Effector memory CD8-positive, alpha-beta T cell (primary cell): ENCODE data around the gene RRBP1.

ENCODE experiments used
- ATAC-seq: fragments of 150-1000 bp; cut with Tn5 transposase; replicated peaks from 2 replicates; pipeline ENCODE4 v1.10.0; 2021; ENCODE audit warnings: mild to moderate bottlenecking, moderate library complexity
- DNase-seq, 3 experiments: peaks; one replicate each; pipeline ENCODE4 v3.0.0; 2021
- H3K27ac Mint-ChIP-seq, 2 donors: one replicate each; pipeline ENCODE4 v1.8.0; 2022; ENCODE audit warnings: mild to moderate bottlenecking in 2 of 2, mixed read lengths in 2 of 2, moderate library complexity in 2 of 2
- H3K27me3 Mint-ChIP-seq, 2 donors: one replicate each; pipeline ENCODE4 v1.8.0; 2022; ENCODE audit warnings: mixed read lengths in 2 of 2
- H3K36me3 Mint-ChIP-seq: one replicate; pipeline ENCODE4 v1.8.0; 2022; ENCODE audit warnings: mild to moderate bottlenecking, moderate library complexity, mixed read lengths; ENCODE audit not compliant: insufficient read depth
- H3K4me1 Mint-ChIP-seq, 2 donors: one replicate each; pipeline ENCODE4 v1.8.0; 2022; ENCODE audit warnings: low read depth in 2 of 2, mixed read lengths in 2 of 2
- H3K4me3 Mint-ChIP-seq, 2 donors: one replicate each; pipeline ENCODE4 v1.8.0; 2022; ENCODE audit warnings: mild to moderate bottlenecking in 2 of 2, mixed read lengths in 2 of 2, moderate library complexity in 2 of 2
- H3K9me3 Mint-ChIP-seq, 2 donors: one replicate each; pipeline ENCODE4 v1.8.0; 2022; ENCODE audit warnings: mixed read lengths in 2 of 2

Gene RRBP1

GRCh38 chr20:17624551-17625245 lies 57.3 kb downstream of the RRBP1 start:
- ATAC-seq (no peak), DNase-seq (no peak)
- H3K4me3 Mint-ChIP-seq: no peak overlapping the region

GRCh38 chr20:17624070-17624469 lies 58.0 kb downstream of the RRBP1 start:
- Mint-ChIP-seq H3K27ac (no peak overlapping the region), H3K4me3 (no peak overlapping the region), H3K4me1 (no peaks in the 10 kb centered on the region), H3K36me3 (peaks cover 19% of the 10 kb centered on the region), H3K27me3 (no peaks in the 10 kb centered on the region), H3K9me3 (no peaks in the 10 kb centered on the region)
- ATAC-seq: no peak
- DNase-seq: no peak

More at GRCh38 chr20:17624551-17625245, 57.3 kb downstream of the RRBP1 start:
- Mint-ChIP-seq H3K4me1 (no peaks in the 10 kb centered on the region), H3K27me3 (no peaks in the 10 kb centered on the region), H3K9me3 (no peaks in the 10 kb centered on the region), H3K27ac (no peak overlapping the region), H3K36me3 (peaks cover 13% of the 10 kb centered on the region)

- H3K36me3 Mint-ChIP-seq: peaks cover 22% of the 10 kb centered on the region
- H3K4me1 Mint-ChIP-seq: no peaks in the 10 kb centered on the region
- no peak for DNase-seq
- no peak for ATAC-seq
- no peak overlapping the region for H3K4me3 Mint-ChIP-seq
- H3K27me3 Mint-ChIP-seq: no peaks in the 10 kb centered on the region
- H3K9me3 Mint-ChIP-seq: no peaks in the 10 kb centered on the region
- H3K27ac Mint-ChIP-seq: peak overlapping the region in 1 of 2 donors; percentile 5
Observed at GRCh38 chr20:17622851-17623508, 59.1 kb downstream of the RRBP1 start.

- Mint-ChIP-seq H3K4me1 (no peaks in the 10 kb centered on the region), H3K9me3 (no peaks in the 10 kb centered on the region), H3K27me3 (no peaks in the 10 kb centered on the region), H3K36me3 (peaks cover 28% of the 10 kb centered on the region), H3K4me3 (no peak overlapping the region), H3K27ac (peak overlapping the region in 1 of 2 donors; percentile 13)
- DNase-seq (no peak), ATAC-seq (no peak)
Observed at GRCh38 chr20:17622086-17622850, 59.8 kb downstream of the RRBP1 start.

- DNase-seq (no peak), ATAC-seq (no peak)
- no peak overlapping the region for H3K4me3 Mint-ChIP-seq
- no peaks in the 10 kb centered on the region for H3K27me3 Mint-ChIP-seq
- peak overlapping the region in 1 of 2 donors; percentile 13 for H3K27ac Mint-ChIP-seq
- peaks cover 32% of the 10 kb centered on the region for H3K36me3 Mint-ChIP-seq
- no peaks in the 10 kb centered on the region for H3K4me1 Mint-ChIP-seq
- no peaks in the 10 kb centered on the region for H3K9me3 Mint-ChIP-seq
Observed at GRCh38 chr20:17621229-17621968, 60.6 kb downstream of the RRBP1 start.

- peaks cover 33% of the 10 kb centered on the region for H3K36me3 Mint-ChIP-seq
Observed at GRCh38 chr20:17620371-17621228, 61.4 kb downstream of the RRBP1 start.

GRCh38 chr20:17619351-17620093 lies 62.5 kb downstream of the RRBP1 start:
- no peak overlapping the region for H3K4me3 Mint-ChIP-seq
- H3K36me3 Mint-ChIP-seq: peaks cover 33% of the 10 kb centered on the region
- H3K4me1 Mint-ChIP-seq: peaks cover 0 to 3% of the 10 kb centered on the region in 2 donors
- H3K9me3 Mint-ChIP-seq: no peaks in the 10 kb centered on the region
- ATAC-seq (no peak), DNase-seq (no peak)
- peak overlapping the region in 1 of 2 donors; percentile 29 for H3K27ac Mint-ChIP-seq
- no peaks in the 10 kb centered on the region for H3K27me3 Mint-ChIP-seq

More at GRCh38 chr20:17620371-17621228, 61.4 kb downstream of the RRBP1 start:
- no peaks in the 10 kb centered on the region for H3K9me3 Mint-ChIP-seq
- no peak overlapping the region for H3K4me3 Mint-ChIP-seq
- no peak overlapping the region for H3K27ac Mint-ChIP-seq
- no peaks in the 10 kb centered on the region for H3K4me1 Mint-ChIP-seq
- DNase-seq (no peak), ATAC-seq (no peak)
- no peaks in the 10 kb centered on the region for H3K27me3 Mint-ChIP-seq

GRCh38 chr20:17618673-17619013 lies 63.4 kb downstream of the RRBP1 start:
- H3K4me3 Mint-ChIP-seq: no peak overlapping the region
- H3K9me3 Mint-ChIP-seq: no peaks in the 10 kb centered on the region
- no peak overlapping the region for H3K27ac Mint-ChIP-seq
- H3K36me3 Mint-ChIP-seq: peaks cover 33% of the 10 kb centered on the region
- peaks cover 0 to 5% of the 10 kb centered on the region in 2 donors for H3K4me1 Mint-ChIP-seq
- no peak for ATAC-seq
- no peaks in the 10 kb centered on the region for H3K27me3 Mint-ChIP-seq
- no peak for DNase-seq

GRCh38 chr20:17617868-17618672 lies 64.0 kb downstream of the RRBP1 start:
- H3K36me3 Mint-ChIP-seq: peaks cover 33% of the 10 kb centered on the region
- peaks cover 0 to 5% of the 10 kb centered on the region in 2 donors for H3K4me1 Mint-ChIP-seq
- peak overlapping the region in 1 of 2 donors; percentile 10 for H3K27ac Mint-ChIP-seq
- no peak for ATAC-seq
- DNase-seq: no peak
- no peak overlapping the region for H3K4me3 Mint-ChIP-seq
- H3K9me3 Mint-ChIP-seq: no peaks in the 10 kb centered on the region
- no peaks in the 10 kb centered on the region for H3K27me3 Mint-ChIP-seq

- Mint-ChIP-seq H3K27me3 (no peaks in the 10 kb centered on the region), H3K27ac (peak overlapping the region in 1 of 2 donors; percentile 20), H3K4me1 (peaks cover 7 to 12% of the 10 kb centered on the region in 2 donors), H3K9me3 (no peaks in the 10 kb centered on the region), H3K4me3 (no peak overlapping the region), H3K36me3 (peaks cover 40% of the 10 kb centered on the region)
- peak; percentile 41 to 47 (median 44) for DNase-seq
- peak; percentile 37 for ATAC-seq
Observed at GRCh38 chr20:17617212-17617867, 64.7 kb downstream of the RRBP1 start.
